B cell (primary cell): ENCODE measurements around the gene GINM1.

ENCODE experiments used
- EZH2 ChIP-seq: IDR thresholded peaks from 2 replicates; pipeline ENCODE4 v1.6.1; 2012; ENCODE audit warnings: borderline replicate concordance, low read depth, mild to moderate bottlenecking, moderate library complexity, low read length; ENCODE audit not compliant: insufficient read depth, poor library complexity, severe bottlenecking
- TF ChIP-seq, protein P1 (sequence below): fragments of 200-600 bp; IDR thresholded peaks from one replicate; pipeline ENCODE4 v1.8.0; 2022; ENCODE audit warnings: antibody characterized with exemption, mild to moderate bottlenecking

DNA sequence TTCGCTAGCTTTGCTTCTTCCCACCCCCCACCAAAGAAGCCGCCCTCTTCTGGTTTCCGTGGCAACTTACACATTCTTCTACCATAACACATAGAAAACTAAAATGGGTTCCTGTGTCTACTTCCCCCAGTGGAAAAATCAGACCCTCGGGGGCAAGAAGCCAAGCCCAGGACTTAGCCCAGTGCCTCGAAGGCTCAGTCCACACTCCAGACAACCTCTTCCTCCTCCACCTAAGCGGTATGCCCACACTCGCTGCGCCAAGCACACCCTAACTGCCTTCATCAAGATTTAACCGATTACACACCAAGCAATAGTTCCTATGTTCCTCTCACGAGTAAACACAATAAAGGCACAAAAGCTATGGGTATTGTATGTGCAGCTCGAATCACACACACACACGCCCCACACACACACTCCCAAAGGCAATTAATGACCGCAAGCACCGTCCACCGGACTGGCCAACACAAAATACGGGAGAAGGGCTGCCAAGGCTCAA is 20.9 kb upstream of the GINM1 start:
- TF ChIP-seq, protein P1, sequence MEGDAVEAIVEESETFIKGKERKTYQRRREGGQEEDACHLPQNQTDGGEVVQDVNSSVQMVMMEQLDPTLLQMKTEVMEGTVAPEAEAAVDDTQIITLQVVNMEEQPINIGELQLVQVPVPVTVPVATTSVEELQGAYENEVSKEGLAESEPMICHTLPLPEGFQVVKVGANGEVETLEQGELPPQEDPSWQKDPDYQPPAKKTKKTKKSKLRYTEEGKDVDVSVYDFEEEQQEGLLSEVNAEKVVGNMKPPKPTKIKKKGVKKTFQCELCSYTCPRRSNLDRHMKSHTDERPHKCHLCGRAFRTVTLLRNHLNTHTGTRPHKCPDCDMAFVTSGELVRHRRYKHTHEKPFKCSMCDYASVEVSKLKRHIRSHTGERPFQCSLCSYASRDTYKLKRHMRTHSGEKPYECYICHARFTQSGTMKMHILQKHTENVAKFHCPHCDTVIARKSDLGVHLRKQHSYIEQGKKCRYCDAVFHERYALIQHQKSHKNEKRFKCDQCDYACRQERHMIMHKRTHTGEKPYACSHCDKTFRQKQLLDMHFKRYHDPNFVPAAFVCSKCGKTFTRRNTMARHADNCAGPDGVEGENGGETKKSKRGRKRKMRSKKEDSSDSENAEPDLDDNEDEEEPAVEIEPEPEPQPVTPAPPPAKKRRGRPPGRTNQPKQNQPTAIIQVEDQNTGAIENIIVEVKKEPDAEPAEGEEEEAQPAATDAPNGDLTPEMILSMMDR, result no peak
- TF ChIP-seq EZH2, result no peak
